PFSK-1 (cell line): ENCODE data around the gene NELFCD.

Experiments
- FOXP2 ChIP-seq: optimal IDR thresholded peaks from 2 replicates; pipeline ENCODE3; 2011; ENCODE audit warnings: borderline replicate concordance, control low read depth, inconsistent platforms; ENCODE audit not compliant: insufficient read depth; ENCODE audit errors: extremely low read length, extremely low read depth
- POLR2AphosphoS5 ChIP-seq: IDR thresholded peaks from 2 replicates; pipeline ENCODE4 v1.6.1; 2012; ENCODE audit warnings: low read depth, mild to moderate bottlenecking, control low read depth, low read length, moderate library complexity
- SIN3A ChIP-seq: IDR thresholded peaks from 2 replicates; pipeline ENCODE4 v1.6.1; 2012; ENCODE audit warnings: mild to moderate bottlenecking, low read length, moderate library complexity, borderline replicate concordance; ENCODE audit not compliant: insufficient read depth
- TAF1 ChIP-seq: IDR thresholded peaks from 2 replicates; pipeline ENCODE4 v1.6.1; 2012; ENCODE audit warnings: low read length, control low read depth, borderline replicate concordance; ENCODE audit not compliant: insufficient read depth
- TF ChIP-seq, protein P1 (sequence below), 2 experiments: IDR thresholded peaks; 2 replicates each; pipeline versions ENCODE4 v1.6.1 to v1.8.0; 2011 to 2012; ENCODE audit warnings: low read depth in 2 of 2, low read length in 2 of 2, control low read depth in 1 of 2, inconsistent platforms in 1 of 2, mild to moderate bottlenecking in 1 of 2, moderate library complexity in 1 of 2; ENCODE audit not compliant: insufficient read depth in 1 of 2

The NELFCD gene

DNA sequence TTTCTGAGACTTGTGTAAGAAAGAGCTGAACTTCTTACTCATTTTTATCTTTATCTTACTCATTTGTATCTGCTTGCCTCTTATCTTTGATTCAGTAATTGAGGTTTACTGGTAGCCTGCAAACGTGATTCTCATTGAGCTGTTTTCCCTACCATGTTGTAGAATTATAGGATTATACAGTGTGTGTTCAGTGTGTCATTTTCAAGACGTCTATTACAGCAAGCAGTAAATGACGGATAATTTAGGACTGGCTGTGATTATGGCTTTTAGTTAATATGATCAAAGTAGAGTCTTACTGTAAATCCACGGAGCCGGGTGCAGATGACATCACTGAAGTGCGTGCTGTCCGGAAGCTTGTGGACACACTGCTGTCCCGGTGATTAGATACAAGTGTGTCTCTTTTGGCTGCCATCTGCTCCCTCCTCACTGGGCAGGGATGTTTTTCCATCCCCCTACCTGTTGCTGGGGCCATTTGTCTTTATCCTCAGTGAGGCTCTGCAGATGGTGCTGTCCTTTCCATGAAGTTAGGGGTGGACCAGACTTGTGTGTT, 6.0 kb downstream of the NELFCD start:
- TF ChIP-seq SIN3A = no peak
- TF ChIP-seq POLR2AphosphoS5 = no peak
- TF ChIP-seq, protein P1, sequence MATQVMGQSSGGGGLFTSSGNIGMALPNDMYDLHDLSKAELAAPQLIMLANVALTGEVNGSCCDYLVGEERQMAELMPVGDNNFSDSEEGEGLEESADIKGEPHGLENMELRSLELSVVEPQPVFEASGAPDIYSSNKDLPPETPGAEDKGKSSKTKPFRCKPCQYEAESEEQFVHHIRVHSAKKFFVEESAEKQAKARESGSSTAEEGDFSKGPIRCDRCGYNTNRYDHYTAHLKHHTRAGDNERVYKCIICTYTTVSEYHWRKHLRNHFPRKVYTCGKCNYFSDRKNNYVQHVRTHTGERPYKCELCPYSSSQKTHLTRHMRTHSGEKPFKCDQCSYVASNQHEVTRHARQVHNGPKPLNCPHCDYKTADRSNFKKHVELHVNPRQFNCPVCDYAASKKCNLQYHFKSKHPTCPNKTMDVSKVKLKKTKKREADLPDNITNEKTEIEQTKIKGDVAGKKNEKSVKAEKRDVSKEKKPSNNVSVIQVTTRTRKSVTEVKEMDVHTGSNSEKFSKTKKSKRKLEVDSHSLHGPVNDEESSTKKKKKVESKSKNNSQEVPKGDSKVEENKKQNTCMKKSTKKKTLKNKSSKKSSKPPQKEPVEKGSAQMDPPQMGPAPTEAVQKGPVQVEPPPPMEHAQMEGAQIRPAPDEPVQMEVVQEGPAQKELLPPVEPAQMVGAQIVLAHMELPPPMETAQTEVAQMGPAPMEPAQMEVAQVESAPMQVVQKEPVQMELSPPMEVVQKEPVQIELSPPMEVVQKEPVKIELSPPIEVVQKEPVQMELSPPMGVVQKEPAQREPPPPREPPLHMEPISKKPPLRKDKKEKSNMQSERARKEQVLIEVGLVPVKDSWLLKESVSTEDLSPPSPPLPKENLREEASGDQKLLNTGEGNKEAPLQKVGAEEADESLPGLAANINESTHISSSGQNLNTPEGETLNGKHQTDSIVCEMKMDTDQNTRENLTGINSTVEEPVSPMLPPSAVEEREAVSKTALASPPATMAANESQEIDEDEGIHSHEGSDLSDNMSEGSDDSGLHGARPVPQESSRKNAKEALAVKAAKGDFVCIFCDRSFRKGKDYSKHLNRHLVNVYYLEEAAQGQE (IDR thresholded peaks at IDR 0.05; ENCODE audit: insufficient read depth in 1 of 2, low read depth in 2 of 2, low read length in 2 of 2) = no peak
- TF ChIP-seq TAF1 = no peak

DNA sequence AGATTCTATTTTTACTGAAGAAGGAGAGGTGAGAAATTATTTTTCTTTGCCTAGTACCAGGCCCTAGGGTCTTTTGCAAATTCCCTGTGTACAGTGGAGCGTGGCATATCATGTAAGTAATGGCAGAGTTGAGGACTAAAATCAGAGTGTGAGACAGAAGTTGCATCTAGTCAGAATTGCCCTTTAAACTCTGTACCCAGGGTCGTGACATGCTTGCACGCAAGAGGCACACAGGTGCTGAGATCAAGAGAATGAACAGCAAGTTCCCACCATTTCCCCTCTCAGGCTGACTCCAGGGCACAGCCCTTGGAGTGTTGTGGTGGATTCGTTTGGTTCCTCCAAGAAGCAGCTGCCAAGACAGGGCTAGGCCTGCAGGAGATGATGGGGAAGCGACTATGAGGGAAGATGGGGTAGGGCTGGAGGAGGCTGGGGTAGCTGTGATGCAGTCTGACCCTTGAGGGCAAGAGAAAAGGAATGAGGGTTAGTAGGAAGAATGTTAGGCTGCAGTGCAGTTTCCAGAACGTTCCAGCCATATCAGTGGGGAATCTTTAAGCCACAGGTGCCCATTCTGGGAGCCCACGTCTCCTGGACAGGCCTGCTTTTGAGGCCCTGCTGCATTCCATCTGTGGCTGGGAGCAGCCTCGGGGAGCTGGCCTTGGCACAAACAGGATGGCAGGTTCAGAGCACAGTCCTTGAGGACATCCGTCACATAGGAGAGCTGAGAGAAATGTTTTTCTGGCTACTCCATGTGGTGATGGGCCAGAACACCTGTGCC, 6.9 kb downstream of the NELFCD start:
- TF ChIP-seq SIN3A (no peak), POLR2AphosphoS5 (no peak), TAF1 (no peak), FOXP2 (no peak)
- TF ChIP-seq, protein P1 (IDR thresholded peaks at IDR 0.05; ENCODE audit: insufficient read depth in 1 of 2, low read depth in 2 of 2, low read length in 2 of 2) = no peak

DNA sequence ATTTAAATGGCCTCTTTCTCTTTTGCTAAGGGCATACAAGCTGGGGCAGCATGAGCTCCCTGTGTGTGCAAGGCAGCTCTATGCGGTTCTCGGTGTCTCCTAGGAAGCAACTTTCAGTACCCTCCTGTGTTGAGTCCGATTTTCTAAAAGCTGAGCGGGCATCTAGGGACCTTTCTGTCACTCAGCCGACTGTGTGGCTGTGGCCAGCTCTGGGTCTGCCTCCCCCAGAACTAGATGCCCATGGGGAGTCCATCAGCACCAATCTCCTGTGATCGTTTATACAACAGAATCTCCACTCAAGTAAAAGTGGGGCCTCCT, 7.5 kb downstream of the NELFCD start:
- TF ChIP-seq, protein P1 (IDR thresholded peaks at IDR 0.05; ENCODE audit: insufficient read depth in 1 of 2, low read depth in 2 of 2, low read length in 2 of 2) = no peak
- TF ChIP-seq FOXP2 (no peak), SIN3A (no peak), POLR2AphosphoS5 (no peak), TAF1 (no peak)

DNA sequence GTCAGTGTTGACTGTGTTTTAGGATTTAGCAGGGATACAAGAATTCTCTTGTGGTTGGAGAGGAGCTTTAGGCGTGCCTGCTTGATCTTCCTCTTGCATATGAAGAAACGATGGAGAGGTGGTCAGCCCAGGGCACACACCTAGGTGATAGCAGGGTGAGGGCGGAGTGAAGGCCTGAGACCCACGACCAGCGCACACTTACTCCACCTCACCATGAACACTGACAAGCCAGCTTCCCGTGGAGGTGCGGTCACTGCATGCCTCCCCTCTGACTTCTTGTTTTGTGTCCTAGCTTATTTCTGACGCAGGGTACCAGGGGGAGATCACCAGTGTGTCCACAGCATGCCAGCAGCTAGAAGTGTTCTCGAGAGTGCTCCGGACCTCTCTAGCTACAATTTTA, 8.1 kb downstream of the NELFCD start:
- no peak for TF ChIP-seq SIN3A
- TF ChIP-seq, protein P1 (IDR thresholded peaks at IDR 0.05; ENCODE audit: insufficient read depth in 1 of 2, low read depth in 2 of 2, low read length in 2 of 2) = no peak
- no peak for TF ChIP-seq TAF1
- no peak for TF ChIP-seq FOXP2
- no peak for TF ChIP-seq POLR2AphosphoS5
